ENCODE data around the gene NOS1.

Gene NOS1

GRCh38 chr12:117333331-117333881 lies 28.0 kb downstream of the NOS1 start:
- no peak overlapping the region for H3K4me3 ChIP-seq (ENCODE audit: low read length)
- no peak for TF ChIP-seq CTCF (conservative IDR thresholded peaks at IDR 0.05; ENCODE audit: low read depth, low read length)
- DNase-seq (ENCODE audit: low read depth): no peak

- TF ChIP-seq CTCF (conservative IDR thresholded peaks at IDR 0.05; ENCODE audit: low read depth, low read length): no peak
- no peak overlapping the region for H3K4me3 ChIP-seq (ENCODE audit: low read length)
- no peak for DNase-seq (ENCODE audit: low read depth)
Observed at GRCh38 chr12:117331691-117332090, 29.7 kb downstream of the NOS1 start.

GRCh38 chr12:117330441-117331113 lies 30.8 kb downstream of the NOS1 start:
- DNase-seq (ENCODE audit: low read depth): no peak
- no peak for TF ChIP-seq CTCF (conservative IDR thresholded peaks at IDR 0.05; ENCODE audit: low read depth, low read length)
- no peak overlapping the region for H3K4me3 ChIP-seq (ENCODE audit: low read length)

DNA sequence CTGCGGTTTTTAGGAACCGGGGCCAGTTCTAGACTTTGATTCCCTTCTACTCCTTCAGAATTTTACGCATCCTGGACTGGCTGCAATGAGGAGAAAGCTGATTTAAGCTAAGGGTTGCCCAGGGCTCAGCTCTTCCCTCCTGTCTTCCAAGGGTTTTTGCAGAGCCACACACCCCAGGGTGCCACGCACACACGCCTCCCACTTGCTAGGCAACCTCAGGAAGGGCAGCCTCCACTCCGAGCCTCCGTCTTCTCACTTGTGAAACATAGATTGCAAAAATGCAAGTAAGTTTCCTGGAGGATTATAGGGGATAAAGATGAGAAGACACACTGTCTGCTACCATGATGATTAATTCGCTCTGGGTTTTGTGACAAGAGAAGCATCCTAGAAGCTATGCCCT lies 31.7 kb downstream of the NOS1 start:
- DNase-seq (ENCODE audit: low read depth): no peak
- no peak for TF ChIP-seq CTCF (conservative IDR thresholded peaks at IDR 0.05; ENCODE audit: low read depth, low read length)
- H3K4me3 ChIP-seq (ENCODE audit: low read length): no peak overlapping the region

- H3K4me3 ChIP-seq (ENCODE audit: low read length): no peak overlapping the region
- TF ChIP-seq CTCF (conservative IDR thresholded peaks at IDR 0.05; ENCODE audit: low read depth, low read length): no peak
- no peak for DNase-seq (ENCODE audit: low read depth)
Observed at GRCh38 chr12:117328556-117329100, 32.8 kb downstream of the NOS1 start.

GRCh38 chr12:117322428-117322827 lies 39.0 kb downstream of the NOS1 start:
- TF ChIP-seq CTCF (conservative IDR thresholded peaks at IDR 0.05; ENCODE audit: low read depth, low read length): no peak
- no peak for DNase-seq (ENCODE audit: low read depth)
- no peak overlapping the region for H3K4me3 ChIP-seq (ENCODE audit: low read length)

DNA sequence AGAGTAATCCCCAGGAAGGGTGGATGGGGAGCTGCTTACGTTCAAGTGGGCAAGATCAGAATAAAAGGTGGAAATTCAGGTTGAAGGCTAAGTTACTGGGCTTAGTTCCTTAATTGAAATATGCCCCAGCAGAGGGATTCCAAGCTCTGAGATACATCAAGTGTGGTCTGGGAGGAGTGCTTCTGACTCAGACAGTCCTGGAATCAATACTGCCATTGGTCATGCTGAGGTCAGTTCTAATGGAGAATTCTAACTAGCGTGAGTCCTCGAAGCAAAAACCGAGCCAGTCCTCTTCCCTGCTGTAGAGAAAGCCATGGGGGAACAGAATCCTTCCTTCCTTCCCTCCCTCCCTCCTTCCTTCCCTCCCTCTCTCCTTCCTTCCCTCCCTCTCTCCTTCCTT lies 39.9 kb downstream of the NOS1 start:
- no peak for TF ChIP-seq CTCF (conservative IDR thresholded peaks at IDR 0.05; ENCODE audit: low read depth, low read length)
- no peak overlapping the region for H3K4me3 ChIP-seq (ENCODE audit: low read length)
- no peak for DNase-seq (ENCODE audit: low read depth)

Data from retinal pigment epithelial cell (primary cell).